ENCODE data around the gene GNA14. TPM values are rescaled to one million over a fixed set of nuclear protein-coding genes. Genes with fewer than 3 reads are reported as not detected.

Gene GNA14
- not detected in 2 replicates for total RNA-seq

DNA sequence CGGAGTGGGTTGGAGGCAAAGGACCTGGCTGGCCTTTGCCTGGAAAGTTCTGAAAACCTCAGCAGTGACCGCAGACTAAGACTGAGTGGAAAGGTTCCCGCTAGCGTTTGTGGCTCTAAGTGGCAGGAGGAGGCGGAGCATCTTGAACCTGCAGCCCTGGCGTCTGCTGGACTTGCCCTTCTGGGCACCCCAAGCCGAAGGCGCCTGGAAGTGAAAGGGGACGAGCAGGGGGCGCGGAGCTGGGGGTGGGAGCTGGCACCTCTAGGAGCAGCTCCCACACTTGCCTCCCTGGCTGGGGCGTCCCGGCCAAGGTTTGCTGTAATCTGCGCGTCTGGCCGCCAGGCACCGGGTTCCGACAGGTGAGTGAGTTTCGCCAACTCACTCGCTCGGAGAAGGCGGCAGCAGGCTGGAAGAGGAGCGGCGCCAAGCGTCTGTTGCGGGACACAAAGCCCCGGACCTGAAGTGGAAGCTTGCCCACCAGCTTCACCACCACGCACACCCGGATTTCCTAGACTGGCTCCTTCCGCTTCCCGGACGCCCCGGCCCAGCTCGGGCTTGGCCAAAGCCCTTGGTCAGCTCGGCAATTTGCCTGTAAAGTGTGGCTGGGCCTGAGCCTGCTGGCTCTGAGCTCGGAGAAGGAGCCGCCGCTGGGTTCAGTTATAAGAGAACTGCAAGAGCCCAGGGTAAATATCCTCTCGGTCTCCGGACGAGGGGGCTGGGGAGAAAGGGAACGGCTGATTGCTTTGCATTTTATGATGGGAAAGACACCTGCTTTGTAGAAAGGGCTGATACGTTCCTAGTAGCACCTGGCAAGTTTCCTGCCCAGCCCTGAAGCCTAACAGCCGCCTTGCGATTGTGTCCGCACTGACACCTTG lies at the start of gene GNA14:
Gene GNA14 (minus strand): TSS at position 89 of the 875 bp plus-strand sequence. CDS start 529 bp downstream, outside the sequence.

All from myometrial cell (primary cell).